ENCODE measurements around the gene ALDH3B1. TPM values are rescaled to one million over a fixed set of nuclear protein-coding genes. Genes with fewer than 3 reads are reported as not detected.

The ALDH3B1 gene
- polyA plus RNA-seq, 1 experiment: 24.0 TPM

- Histone ChIP-seq H3K4me3 (ENCODE audit: low read depth, low read length) (peak overlapping the region; percentile 70), H3K27ac (ENCODE audit: low read depth, low read length) (peak overlapping the region; percentile 81), H3K27me3 (ENCODE audit: control insufficient read depth, insufficient read depth, low read length) (no peaks in the 10 kb centered on the region), H3K9me3 (ENCODE audit: control insufficient read depth, insufficient read depth, low read length) (no peaks in the 10 kb centered on the region; the same call in 1 of the 2 replicates)
- CTCF ChIA-PET: no interaction called here
- no peak for TF ChIP-seq CTCF (IDR thresholded peaks at IDR 0.05; ENCODE audit: low read depth, low read length)
- no peak for DNase-seq (ENCODE audit: low read depth, low spot score)
- POLR2A ChIA-PET: interaction anchor here (0.6 to 1.2 kb wide), 4 partner anchors 10 to 38 kb away, joined by 3 read pairs; partner anchors contain the start of gene ALDH3B1
Observed at GRCh38 chr11:68040957-68041591, 30.9 kb downstream of the ALDH3B1 start.

DNA sequence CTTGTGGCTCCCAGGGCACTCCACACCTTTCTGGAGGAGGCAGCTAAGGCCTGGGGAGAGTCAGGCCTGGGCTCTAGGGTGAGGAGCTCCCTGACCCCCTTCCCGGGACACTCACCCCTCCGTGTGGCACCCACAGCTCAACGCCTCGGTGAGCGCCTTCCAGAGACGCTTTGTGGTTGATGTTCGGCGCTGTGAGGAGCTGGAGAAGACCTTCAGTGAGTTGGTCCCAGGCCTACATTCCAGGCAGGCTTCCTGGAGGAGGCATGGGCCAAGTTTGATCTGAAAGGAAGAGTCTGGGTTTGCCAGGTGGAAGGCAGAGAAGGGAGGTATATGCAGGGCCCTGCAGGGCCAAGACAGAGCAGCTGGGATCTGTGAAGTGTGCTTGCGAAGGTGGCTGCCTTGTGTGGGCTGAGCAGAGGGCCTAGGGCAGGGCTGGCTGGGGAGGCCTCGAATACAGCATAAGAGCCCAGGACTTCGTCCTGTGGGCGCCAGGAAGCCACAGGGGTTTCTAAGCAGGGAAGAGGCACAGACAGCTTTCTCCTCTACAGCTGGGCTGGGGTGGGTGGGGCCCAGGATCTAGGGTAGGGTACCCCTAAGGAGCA is 31.6 kb downstream of the ALDH3B1 start:
- no peak overlapping the region for H3K4me3 ChIP-seq (ENCODE audit: low read depth, low read length)
- no peaks in the 10 kb centered on the region; the same call in 1 of the 2 replicates for H3K9me3 ChIP-seq (ENCODE audit: control insufficient read depth, insufficient read depth, low read length)
- ChIA-PET CTCF (interaction anchor here (0.5 kb wide), 1 partner anchor 95 kb away, joined by 3 read pairs; no protein-coding TSS in a partner anchor), POLR2A (interaction anchor here (0.6 kb wide), 1 partner anchor 11 kb away, joined by 3 read pairs; no protein-coding TSS in a partner anchor)
- TF ChIP-seq CTCF (IDR thresholded peaks at IDR 0.05; ENCODE audit: low read depth, low read length): no peak
- H3K27ac ChIP-seq (ENCODE audit: low read depth, low read length): peak overlapping the region; percentile 31
- no peak for DNase-seq (ENCODE audit: low read depth, low spot score)
- H3K27me3 ChIP-seq (ENCODE audit: control insufficient read depth, insufficient read depth, low read length): no peaks in the 10 kb centered on the region

DNA sequence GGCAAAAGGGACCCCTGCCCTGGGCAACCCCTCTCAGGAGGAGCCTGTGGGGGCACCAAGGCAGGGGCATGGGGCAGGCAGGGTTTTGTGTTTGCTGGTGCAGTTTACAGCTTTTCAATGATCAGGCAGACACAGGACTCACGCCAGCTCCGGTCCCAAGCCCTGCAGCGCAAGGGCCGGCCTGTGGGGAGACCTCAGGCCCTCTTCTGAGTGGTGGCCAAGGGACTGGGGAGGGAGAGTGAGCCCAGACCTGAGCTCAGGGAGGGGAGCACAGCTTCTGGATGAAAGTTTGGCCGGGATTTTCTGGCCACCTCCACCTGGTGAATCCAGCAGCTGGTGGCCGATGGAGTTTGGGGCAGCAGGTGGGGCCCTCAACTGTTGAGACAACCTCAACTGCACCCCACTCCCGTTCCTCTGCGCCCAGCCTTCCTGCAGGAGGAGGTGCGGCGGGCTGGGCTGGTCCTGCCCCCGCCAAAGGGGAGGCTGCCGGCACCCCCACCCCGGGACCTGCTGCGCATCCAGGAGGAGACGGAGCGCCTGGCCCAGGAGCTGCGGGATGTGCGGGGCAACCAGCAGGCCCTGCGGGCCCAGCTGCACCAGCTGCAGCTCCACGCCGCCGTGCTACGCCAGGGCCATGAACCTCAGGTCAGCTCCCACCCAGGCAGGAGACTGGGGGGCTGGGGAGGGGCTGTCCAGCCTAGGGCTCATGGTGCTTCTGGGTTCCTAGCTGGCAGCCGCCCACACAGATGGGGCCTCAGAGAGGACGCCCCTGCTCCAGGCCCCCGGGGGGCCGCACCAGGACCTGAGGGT is 32.3 kb downstream of the ALDH3B1 start:
- Histone ChIP-seq H3K4me3 (ENCODE audit: low read depth, low read length) (no peak overlapping the region), H3K9me3 (ENCODE audit: control insufficient read depth, insufficient read depth, low read length) (no peaks in the 10 kb centered on the region; the same call in 1 of the 2 replicates), H3K27me3 (ENCODE audit: control insufficient read depth, insufficient read depth, low read length) (no peaks in the 10 kb centered on the region), H3K27ac (ENCODE audit: low read depth, low read length) (peak overlapping the region; percentile 47)
- no peak for TF ChIP-seq CTCF (IDR thresholded peaks at IDR 0.05; ENCODE audit: low read depth, low read length)
- ChIA-PET POLR2A (no interaction called here), CTCF (interaction anchor here (0.5 kb wide), 1 partner anchor 94 kb away, joined by 3 read pairs; no protein-coding TSS in a partner anchor)
- DNase-seq (ENCODE audit: low read depth, low spot score): no peak

- H3K4me3 ChIP-seq (ENCODE audit: low read depth, low read length): no peak overlapping the region
- H3K9me3 ChIP-seq (ENCODE audit: control insufficient read depth, insufficient read depth, low read length): no peaks in the 10 kb centered on the region; the same call in 1 of the 2 replicates
- no peak for TF ChIP-seq CTCF (IDR thresholded peaks at IDR 0.05; ENCODE audit: low read depth, low read length)
- H3K27ac ChIP-seq (ENCODE audit: low read depth, low read length): peak overlapping the region; percentile 47
- H3K27me3 ChIP-seq (ENCODE audit: control insufficient read depth, insufficient read depth, low read length): no peaks in the 10 kb centered on the region
- DNase-seq (ENCODE audit: low read depth, low spot score): no peak
- ChIA-PET POLR2A (no interaction called here), CTCF (no interaction called here)
Observed at GRCh38 chr11:68043029-68043348, 32.9 kb downstream of the ALDH3B1 start.
